ENCODE measurements around the gene APOA4.
"Not testable (repeated sequence)": the region's sequence is repeated elsewhere in the genome, so short reads cannot be mapped to it uniquely, and the experiment has no call there.

The APOA4 gene

DNA sequence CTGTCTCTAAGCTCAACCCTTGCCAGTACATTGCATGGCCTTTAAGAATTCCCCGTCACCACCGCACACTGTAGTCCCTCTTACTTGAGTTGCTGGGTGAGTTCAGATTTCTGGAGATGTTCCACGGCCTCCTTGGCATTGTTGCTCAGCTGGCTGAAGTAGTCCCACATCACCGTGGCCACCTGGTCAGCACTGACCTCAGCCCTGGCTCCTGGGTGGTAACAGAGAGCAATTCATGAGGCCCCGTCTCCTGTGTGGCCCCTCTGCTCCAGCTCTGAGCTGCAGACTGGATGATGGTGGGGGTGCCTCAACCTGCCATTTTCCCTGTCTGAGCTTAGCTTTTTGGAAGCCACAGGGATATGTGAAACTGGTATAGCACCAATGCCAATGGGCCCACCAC, 529 bp downstream of the APOA4 start:
- in situ Hi-C loops (cut with HindIII; ENCODE audit: low pct_unique_long_range_greater_than_20kb, low sequenced_read_pairs), result no loop called here
- DNase-seq (ENCODE audit: low read depth in 1 of 2, low spot score in 1 of 2), result no peak
- no peak for TF ChIP-seq JUND (IDR thresholded peaks at IDR 0.05; ENCODE audit: low read depth)

DNA sequence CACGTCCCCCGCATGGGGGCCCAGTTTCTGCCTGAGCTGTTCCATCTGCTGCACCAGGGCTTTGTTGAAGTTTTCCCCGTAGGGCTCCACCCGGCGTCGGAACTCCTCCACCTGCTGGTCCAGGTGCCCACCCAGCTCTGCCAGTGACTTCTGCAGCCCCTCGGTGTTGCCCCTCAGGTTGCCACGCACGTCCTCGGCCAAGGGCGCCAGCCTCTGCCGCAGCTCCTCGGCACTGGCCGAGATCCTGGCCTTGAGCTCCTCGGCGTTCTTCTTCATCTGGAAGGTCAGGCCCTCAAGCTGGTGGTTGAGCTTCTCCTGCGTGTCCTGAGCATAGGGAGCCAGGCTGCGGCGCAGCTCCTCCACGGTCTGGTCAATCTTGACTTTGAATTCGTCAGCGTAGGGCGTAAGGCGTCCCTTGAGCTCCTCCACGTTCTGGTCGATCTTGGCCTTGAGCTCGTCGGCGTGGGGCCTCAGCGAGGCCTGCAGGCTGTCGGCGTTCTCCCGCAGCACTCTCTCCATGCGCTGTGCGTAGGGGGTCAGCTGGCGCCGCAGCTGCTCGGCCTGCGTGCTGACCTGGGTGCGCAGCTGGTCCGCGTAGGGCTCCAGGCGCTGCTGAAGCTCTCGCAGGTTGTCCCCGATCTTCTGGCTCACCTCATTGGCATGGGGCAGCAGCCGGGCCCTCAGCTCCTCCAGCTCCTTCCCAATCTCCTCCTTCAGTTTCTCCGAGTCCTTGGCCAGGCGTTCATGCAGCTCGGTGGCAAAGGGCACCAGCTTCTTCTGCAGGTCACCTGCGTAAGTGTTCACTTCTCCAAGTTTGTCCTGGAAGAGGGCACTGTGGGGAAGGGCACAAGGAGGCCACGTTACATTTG, 1.8 kb downstream of the APOA4 start:
- in situ Hi-C loops (cut with HindIII; ENCODE audit: low pct_unique_long_range_greater_than_20kb, low sequenced_read_pairs), result no loop called here
- no peak for DNase-seq (ENCODE audit: low read depth in 1 of 2, low spot score in 1 of 2)
- no peak for TF ChIP-seq JUND (IDR thresholded peaks at IDR 0.05; ENCODE audit: low read depth)

DNA sequence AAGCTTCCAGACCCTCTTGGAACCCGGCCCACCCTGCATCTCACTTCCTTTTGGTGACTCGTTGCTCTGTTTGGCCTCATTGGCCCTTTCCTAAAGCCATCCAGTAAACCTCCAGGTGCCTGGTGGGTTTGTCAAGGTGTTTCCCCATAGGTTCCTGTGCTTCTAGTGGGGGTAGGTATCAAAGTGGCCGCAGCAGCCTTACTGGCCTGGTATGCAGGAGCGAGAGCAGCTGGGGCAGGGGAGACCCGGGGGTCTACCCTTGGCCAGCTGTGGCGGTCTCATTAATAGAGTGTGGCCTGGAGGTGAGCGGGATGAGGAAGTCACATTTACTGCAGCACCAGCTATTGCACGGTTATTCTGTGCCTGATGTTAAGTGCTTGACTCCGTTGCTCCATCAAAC, 4.1 kb downstream of the APOA4 start:
- in situ Hi-C loops (cut with HindIII; ENCODE audit: low pct_unique_long_range_greater_than_20kb, low sequenced_read_pairs), result no loop called here
- no peak for DNase-seq (ENCODE audit: low read depth in 1 of 2, low spot score in 1 of 2)
- TF ChIP-seq JUND (IDR thresholded peaks at IDR 0.05; ENCODE audit: low read depth), result no peak

DNA sequence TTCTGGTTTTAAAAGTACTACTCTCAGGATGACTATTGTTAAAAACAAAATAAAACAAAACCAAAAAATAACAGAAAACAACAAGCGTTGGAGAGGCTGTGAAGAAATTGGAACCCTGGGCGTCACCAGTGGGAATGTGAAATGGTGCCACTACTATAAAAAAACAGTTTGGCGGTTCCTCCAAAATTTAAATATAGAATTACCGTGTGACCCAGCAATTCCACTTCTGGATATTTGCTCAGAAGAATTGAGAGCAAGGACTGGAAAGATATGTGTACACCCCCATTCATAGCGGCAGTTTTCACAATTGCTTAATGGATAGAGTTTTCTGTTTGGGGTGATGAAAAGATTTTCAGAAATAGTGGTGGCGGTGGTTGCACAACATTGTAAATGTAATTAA, 8.6 kb downstream of the APOA4 start:
- TF ChIP-seq JUND (IDR thresholded peaks at IDR 0.05; ENCODE audit: low read depth), result no peak
- in situ Hi-C loops (cut with HindIII; ENCODE audit: low pct_unique_long_range_greater_than_20kb, low sequenced_read_pairs), result no loop called here
- no peak for DNase-seq (ENCODE audit: low read depth in 1 of 2, low spot score in 1 of 2)

DNA sequence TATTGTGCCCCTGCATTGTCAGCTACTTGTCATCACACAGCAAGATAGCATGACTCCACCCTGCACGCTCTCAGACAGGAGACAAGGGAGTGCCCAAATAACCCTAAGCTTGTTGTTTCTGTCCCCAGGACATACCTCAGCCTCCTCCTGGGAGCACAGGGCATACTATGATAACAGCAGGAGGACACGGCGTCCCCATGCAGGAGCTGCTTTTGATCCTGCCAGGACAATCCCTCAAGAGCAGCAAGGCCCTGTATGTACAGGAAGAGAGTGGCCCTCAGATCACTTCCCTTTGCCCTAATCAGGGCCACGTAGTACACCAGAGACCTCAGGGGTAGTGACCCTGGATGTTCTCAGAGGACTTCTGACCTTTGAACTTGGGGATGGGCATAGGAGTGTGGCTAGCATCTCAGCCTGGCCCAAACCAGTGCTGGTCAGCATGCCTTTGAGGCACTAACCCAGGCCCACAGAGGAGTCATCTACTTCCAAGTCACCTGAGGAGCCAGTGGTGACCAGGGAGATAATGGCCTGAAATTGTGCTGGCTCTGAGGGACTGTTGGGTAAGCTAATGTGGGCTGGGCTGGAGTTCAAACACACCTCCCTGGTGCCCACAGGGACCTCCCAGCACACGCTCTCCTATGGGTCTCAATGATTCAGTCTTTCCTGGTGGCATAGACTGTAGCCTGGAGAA, 9.2 kb downstream of the APOA4 start:
- no peak for DNase-seq (ENCODE audit: low read depth in 1 of 2, low spot score in 1 of 2)
- in situ Hi-C loops (cut with HindIII; ENCODE audit: low pct_unique_long_range_greater_than_20kb, low sequenced_read_pairs), result no loop called here
- TF ChIP-seq JUND (IDR thresholded peaks at IDR 0.05; ENCODE audit: low read depth), result no peak

DNA sequence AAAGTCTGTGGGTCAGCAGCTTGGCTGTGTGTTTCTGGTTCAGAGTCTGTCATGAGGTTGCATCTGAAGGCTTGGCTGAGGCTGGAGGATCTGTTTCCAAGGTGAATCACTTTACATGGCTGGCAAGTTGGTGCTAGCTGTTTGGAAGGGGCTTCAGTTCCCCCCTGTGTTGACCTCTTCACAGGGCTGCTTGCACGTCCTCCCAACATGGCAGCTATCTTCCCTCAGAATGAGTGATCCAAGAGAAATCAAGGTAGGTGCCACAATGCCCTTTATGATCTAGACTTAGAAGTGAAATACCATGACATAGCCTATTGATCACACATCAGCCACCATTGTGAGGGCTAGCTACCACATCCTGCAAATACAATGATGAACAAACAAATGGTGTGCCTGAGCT, 9.9 kb downstream of the APOA4 start:
- in situ Hi-C loops (cut with HindIII; ENCODE audit: low pct_unique_long_range_greater_than_20kb, low sequenced_read_pairs), result no loop called here
- DNase-seq (ENCODE audit: low read depth in 1 of 2, low spot score in 1 of 2), result no peak
- TF ChIP-seq JUND (IDR thresholded peaks at IDR 0.05; ENCODE audit: low read depth), result no peak

DNA sequence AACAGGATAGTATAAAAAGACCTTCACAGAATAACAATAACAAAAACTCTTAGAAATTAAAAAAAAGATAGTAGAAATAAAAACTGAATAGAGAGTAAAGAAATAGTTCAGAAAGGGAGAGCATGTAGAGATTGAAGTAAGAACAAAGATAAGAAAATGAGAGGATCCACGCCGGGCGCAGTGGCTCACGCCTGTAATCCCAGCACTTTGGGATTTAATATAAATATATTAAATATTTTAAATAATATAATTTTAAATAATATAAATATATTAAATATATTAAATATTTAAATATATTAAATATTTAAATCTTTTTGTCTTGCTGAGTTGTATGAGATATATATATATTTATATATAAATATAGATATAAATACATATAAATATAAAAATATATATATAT, 11.0 kb downstream of the APOA4 start:
- in situ Hi-C loops (cut with HindIII; ENCODE audit: low pct_unique_long_range_greater_than_20kb, low sequenced_read_pairs), result no loop called here

DNA sequence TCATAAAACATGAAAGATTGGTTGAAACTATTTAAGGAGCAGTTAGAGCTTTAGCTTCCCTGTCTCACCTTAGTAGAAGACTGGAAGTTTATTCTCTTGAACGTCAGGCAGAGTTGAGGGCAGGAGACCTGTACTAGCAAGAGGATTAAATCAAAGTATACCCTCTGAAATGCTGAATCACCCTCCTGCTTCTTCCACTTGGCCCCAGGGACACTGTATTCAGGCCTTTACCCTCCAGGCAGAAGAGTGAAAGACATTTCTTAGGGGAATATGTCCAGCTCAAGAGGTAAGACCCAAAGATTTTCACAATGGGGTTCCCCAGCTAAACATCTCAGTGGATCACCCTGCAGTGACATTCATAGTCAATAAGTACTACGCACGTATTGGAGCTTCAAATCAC, 11.9 kb downstream of the APOA4 start:
- no peak for TF ChIP-seq JUND (IDR thresholded peaks at IDR 0.05; ENCODE audit: low read depth)
- no peak for DNase-seq (ENCODE audit: low read depth in 1 of 2, low spot score in 1 of 2)
- in situ Hi-C loops (cut with HindIII; ENCODE audit: low pct_unique_long_range_greater_than_20kb, low sequenced_read_pairs), result no loop called here

More for the DNA sequence above, 11.0 kb downstream of the APOA4 start:
- DNase-seq (ENCODE audit: low read depth in 1 of 2, low spot score in 1 of 2), result no peak
- no peak for TF ChIP-seq JUND (IDR thresholded peaks at IDR 0.05; ENCODE audit: low read depth)

DNA sequence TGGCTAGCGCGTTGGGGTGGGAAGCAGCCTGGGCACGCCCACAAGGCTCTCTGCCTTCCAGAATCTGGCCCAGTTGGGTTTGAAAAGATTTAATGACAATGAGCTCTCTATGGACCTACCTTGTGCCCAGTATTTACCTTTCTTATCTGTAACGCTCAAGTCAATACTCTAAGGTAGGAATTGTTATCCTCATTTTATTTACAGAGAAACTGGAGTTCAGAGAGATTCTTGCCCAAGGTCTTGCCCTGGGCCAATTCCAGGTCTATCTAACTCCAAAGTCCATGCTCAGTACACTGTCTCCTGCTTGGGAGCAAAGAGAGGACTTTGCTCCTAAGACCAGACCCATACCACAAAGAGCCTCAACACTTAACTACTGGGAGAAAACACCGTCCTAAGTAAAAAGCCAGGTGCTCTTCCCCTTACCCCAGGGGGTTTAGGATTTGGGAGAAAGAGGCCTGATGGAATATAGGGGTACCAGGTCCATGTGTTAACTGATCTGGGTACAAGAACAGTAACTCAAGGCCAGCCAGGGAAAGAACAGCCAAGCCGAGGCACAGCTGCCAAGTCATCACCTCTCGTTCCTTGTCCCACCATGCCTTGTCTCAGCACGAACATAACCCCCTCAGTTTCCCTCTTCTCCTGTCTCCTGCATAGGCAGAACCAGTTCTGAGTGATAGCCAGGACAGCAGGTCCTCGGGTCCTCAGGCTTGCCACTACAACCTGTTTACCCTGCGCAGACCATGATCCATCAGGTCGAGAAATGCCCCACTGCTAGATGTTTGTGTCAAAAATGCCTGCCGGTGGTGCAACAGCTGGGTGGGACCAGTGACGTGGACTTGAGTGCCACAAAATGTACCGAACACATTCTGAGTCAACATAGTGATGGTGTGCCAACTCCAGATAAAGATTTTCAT, 14.6 kb downstream of the APOA4 start:
- no peak for TF ChIP-seq JUND (IDR thresholded peaks at IDR 0.05; ENCODE audit: low read depth)
- in situ Hi-C loops (cut with HindIII; ENCODE audit: low pct_unique_long_range_greater_than_20kb, low sequenced_read_pairs), result no loop called here
- no peak for DNase-seq (ENCODE audit: low read depth in 1 of 2, low spot score in 1 of 2)

DNA sequence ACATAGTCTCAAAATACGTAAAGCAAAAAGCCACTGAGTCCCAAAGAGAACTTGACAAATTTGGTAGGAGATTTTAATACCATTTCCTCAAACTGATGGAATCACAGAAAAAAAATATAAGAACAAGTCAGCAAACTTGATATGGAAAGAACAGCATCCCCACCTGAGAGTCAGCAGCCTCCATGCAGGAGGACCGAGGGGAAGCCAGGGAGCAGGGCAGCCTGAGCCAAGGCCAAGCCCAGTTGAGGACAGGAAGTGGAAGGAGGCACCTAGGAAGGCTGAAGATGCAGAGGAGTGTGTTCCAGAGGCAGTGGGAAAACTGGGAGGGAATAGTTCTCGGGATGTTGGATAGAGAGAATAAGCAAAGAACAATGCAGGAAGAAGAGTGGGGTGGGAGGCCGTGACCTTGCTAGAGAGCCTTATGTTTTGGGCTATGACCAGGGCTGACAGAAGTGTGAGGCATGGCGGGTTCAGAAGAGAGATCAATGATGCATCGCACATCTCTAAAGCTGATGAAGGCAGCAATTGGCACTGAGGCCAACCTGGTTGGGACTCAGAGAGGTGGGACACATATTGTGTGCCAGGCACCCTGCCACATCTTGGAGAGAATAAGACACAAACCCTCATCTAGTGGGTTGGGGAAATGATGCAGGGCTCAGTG, 15.4 kb downstream of the APOA4 start:
- no peak for DNase-seq (ENCODE audit: low read depth in 1 of 2, low spot score in 1 of 2)
- TF ChIP-seq JUND (IDR thresholded peaks at IDR 0.05; ENCODE audit: low read depth), result no peak
- in situ Hi-C loops (cut with HindIII; ENCODE audit: low pct_unique_long_range_greater_than_20kb, low sequenced_read_pairs), result no loop called here

DNA sequence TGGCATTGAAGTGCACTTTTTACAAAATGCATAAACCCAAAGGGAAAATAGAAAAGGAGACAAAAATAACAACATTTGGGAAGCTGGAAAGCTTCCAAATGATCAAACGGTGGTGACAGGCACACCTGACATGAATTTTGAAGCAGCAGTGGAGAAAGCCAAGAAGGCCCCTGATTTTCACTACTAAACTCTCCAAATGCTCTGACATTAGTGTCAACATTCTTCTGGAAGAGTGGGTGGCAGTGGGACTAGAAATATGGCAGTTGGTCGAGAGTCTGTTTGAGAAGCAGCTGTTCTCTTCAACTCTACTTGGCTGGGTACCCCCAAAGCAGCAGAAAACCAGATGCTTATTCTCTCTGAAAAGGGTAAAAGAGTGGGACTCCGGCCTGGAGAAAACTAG, 19.1 kb downstream of the APOA4 start:
- in situ Hi-C loops (cut with HindIII; ENCODE audit: low pct_unique_long_range_greater_than_20kb, low sequenced_read_pairs), result no loop called here
- DNase-seq (ENCODE audit: low read depth in 1 of 2, low spot score in 1 of 2), result no peak
- no peak for TF ChIP-seq JUND (IDR thresholded peaks at IDR 0.05; ENCODE audit: low read depth)

DNA sequence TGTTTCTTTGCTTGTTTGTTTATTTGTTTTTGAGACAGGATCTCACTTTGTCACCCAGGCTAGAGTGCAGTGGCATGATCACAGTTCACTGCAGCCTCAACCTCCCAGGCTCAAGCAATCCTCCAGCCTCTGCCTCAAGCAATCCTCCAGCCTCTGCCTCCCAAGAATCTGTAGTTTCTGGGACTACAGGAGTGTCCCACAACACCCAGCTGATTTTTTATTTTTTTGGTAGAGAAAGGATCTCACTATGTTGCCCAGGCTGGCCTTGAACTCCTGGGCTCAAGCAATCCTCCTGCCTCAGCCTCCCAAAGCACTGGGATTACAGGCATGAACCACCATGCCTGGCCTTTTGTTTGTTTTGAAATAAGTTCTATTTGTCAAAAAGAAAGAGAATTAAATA, 21.4 kb downstream of the APOA4 start:
- in situ Hi-C loops (cut with HindIII; ENCODE audit: low pct_unique_long_range_greater_than_20kb, low sequenced_read_pairs); DNase-seq (ENCODE audit: low read depth in 1 of 2, low spot score in 1 of 2): not testable (repeated sequence)
